Measurements from ENCODE around the gene SIGLEC14.

DNA sequence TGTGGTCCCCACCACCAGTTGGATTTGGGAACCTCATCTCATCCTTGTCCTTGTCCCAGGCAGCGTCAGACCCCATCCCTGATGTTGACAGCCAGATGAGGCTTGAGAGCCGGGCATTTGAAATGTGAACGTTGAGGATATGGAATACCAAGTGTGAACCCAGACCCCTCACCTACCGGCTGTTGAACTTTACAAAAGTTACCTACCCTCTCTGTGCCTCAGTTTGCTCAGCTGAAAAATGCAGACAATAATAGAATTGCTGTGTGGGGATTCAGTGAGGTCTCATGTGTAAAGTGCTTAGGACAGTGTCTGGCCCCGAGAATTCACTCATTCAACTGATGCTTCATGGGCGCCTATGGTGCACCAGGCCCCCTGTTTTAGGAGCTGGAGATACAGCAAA, 693 bp upstream of the SIGLEC14 start:
- no peak for TF ChIP-seq POLR2A (IDR thresholded peaks at IDR 0.05; ENCODE audit: extremely low read depth, insufficient read length)
- TF ChIP-seq, protein P1, sequence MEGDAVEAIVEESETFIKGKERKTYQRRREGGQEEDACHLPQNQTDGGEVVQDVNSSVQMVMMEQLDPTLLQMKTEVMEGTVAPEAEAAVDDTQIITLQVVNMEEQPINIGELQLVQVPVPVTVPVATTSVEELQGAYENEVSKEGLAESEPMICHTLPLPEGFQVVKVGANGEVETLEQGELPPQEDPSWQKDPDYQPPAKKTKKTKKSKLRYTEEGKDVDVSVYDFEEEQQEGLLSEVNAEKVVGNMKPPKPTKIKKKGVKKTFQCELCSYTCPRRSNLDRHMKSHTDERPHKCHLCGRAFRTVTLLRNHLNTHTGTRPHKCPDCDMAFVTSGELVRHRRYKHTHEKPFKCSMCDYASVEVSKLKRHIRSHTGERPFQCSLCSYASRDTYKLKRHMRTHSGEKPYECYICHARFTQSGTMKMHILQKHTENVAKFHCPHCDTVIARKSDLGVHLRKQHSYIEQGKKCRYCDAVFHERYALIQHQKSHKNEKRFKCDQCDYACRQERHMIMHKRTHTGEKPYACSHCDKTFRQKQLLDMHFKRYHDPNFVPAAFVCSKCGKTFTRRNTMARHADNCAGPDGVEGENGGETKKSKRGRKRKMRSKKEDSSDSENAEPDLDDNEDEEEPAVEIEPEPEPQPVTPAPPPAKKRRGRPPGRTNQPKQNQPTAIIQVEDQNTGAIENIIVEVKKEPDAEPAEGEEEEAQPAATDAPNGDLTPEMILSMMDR (IDR thresholded peaks at IDR 0.05; ENCODE audit: low read depth, low read length): no peak
